HepG2 (cell line): ENCODE results near the gene ING1. TPM values are rescaled to one million over a fixed set of nuclear protein-coding genes. Genes with fewer than 3 reads are reported as not detected.
A peak's percentile ranks its signal among the peaks of the same experiment; 100 is the strongest.

Experiments used
- ELF1 ChIP-seq: sonication (generic); formaldehyde crosslinking; IDR thresholded peaks from 2 replicates; pipeline ENCODE4 v1.4.0; 2020; ENCODE audit warnings: missing genetic modification reagents
- KDM2A ChIP-seq: sonication (generic); formaldehyde crosslinking; IDR thresholded peaks from 2 replicates; pipeline ENCODE4 v1.4.0; 2020; ENCODE audit warnings: low read depth, missing genetic modification reagents, borderline replicate concordance
- SOX13 ChIP-seq, 3 experiments: fragments of 450-650 bp in 1 of 3; sonication (generic) in 1 of 3; formaldehyde crosslinking in 1 of 3; IDR thresholded peaks in 2 of 3; conservative IDR thresholded peaks in 1 of 3; 2 replicates each; pipeline versions ENCODE4 v1.5.0 to v1.6.1; 2016 to 2020; ENCODE audit warnings: antibody characterized with exemption in 1 of 3, mild to moderate bottlenecking in 1 of 3, missing compliant biosample characterization in 1 of 3, missing genetic modification reagents in 1 of 3, moderate library complexity in 1 of 3
- SP140L ChIP-seq: sonication (generic); formaldehyde crosslinking; IDR thresholded peaks from 2 replicates; pipeline ENCODE4 v1.4.0; 2020; ENCODE audit warnings: missing genetic modification reagents, borderline replicate concordance
- USF2 ChIP-seq, 2 experiments: sonication (generic) in 1 of 2; formaldehyde crosslinking in 1 of 2; IDR thresholded peaks; 2 replicates each; pipeline versions ENCODE4 v1.5.1 to v1.6.1; 2011 to 2020; ENCODE audit warnings: borderline replicate concordance in 1 of 2, low read depth in 1 of 2, low read length in 1 of 2, mild to moderate bottlenecking in 1 of 2, missing genetic modification reagents in 1 of 2, moderate library complexity in 1 of 2
- ZBTB38 ChIP-seq: sonication (generic); formaldehyde crosslinking; IDR thresholded peaks from 2 replicates; pipeline ENCODE4 v1.5.1; 2020; ENCODE audit warnings: mild to moderate bottlenecking, missing genetic modification reagents
- ZIK1 ChIP-seq: sonication (generic); formaldehyde crosslinking; IDR thresholded peaks from 2 replicates; pipeline ENCODE4 v1.5.0; 2020; ENCODE audit warnings: mild to moderate bottlenecking, low read depth, missing genetic modification reagents, borderline replicate concordance
- ZSCAN31 ChIP-seq: sonication (generic); formaldehyde crosslinking; IDR thresholded peaks from 2 replicates; pipeline ENCODE4 v1.5.0; 2020; ENCODE audit warnings: low read depth, mild to moderate bottlenecking, missing genetic modification reagents
- polyA plus RNA-seq, 8 experiments: library from polyadenylated mRNA; depleted of rRNA in 3 of 8; stranded (reverse) in 7 of 8; unstranded in 1 of 8; fragments of >200 nt; fragmentation: Illumina TruSeq in 4 of 8; extraction: Trizol in 4 of 8; gene quantifications; 2 replicates each; pipeline versions ENCODE4 v1.2.1 to v1.2.3, GENCODE V29; 2011 to 2016; ENCODE audit warnings: low read depth in 4 of 8, missing spikeins in 1 of 8, mixed read lengths in 1 of 8; ENCODE audit not compliant: insufficient read depth in 1 of 8
- total RNA-seq, 5 experiments: library from RNA; depleted of rRNA; stranded (reverse); fragments of >200 nt; fragmentation: Illumina TruSeq; extraction: Trizol; gene quantifications; 2 replicates each; pipeline ENCODE4 v1.2.3, GENCODE V29; 2016; ENCODE audit warnings: low read depth in 1 of 5
- TF ChIP-seq, protein P1 (sequence below): IDR thresholded peaks from 2 replicates; pipeline ENCODE4 v1.6.1; 2016; ENCODE audit warnings: low read depth, missing genetic modification reagents, missing compliant biosample characterization
- TF ChIP-seq, protein P2 (sequence below): sonication (generic); formaldehyde crosslinking; IDR thresholded peaks from 2 replicates; pipeline ENCODE4 v1.5.0; 2020; ENCODE audit warnings: mild to moderate bottlenecking, missing genetic modification reagents, borderline replicate concordance

ING1 gene
- total and polyA plus RNA-seq, 2 of the 13 experiments (the other 11 are each of a cell fraction or from before 2014, with no cell fraction given): 8.1 to 16.1 TPM

GRCh38 chr13:110714797-110715394 is 1.4 kb downstream of the ING1 start (continued):
- no peak for TF ChIP-seq ZSCAN31 (CRISPR knock-in tag)
- TF ChIP-seq KDM2A (CRISPR knock-in tag): peak; percentile 39; the same call in 1 of the 2 replicates
- TF ChIP-seq ELF1 (CRISPR knock-in tag): no peak
- TF ChIP-seq USF2 (IDR thresholded peaks at IDR 0.05; ENCODE audit: low read depth, low read length): no peak
- no peak for TF ChIP-seq USF2 (CRISPR knock-in tag; IDR thresholded peaks at IDR 0.05; ENCODE audit: borderline replicate concordance)
- TF ChIP-seq ZBTB38: no peak
- no peak; the same call in 1 of the 2 replicates for TF ChIP-seq SOX13 (IDR thresholded peaks at IDR 0.05)
- TF ChIP-seq SOX13 (CRISPR knock-in tag; conservative IDR thresholded peaks at IDR 0.05 in 1 of 2, IDR thresholded peaks at IDR 0.05 in 1 of 2): peak in 1 of 2 experiments; percentile 16; a peak in 1 of 4 replicates
- no peak for TF ChIP-seq ZIK1 (CRISPR knock-in tag)
- TF ChIP-seq SP140L (CRISPR knock-in tag): no peak
- TF ChIP-seq, protein P1, sequence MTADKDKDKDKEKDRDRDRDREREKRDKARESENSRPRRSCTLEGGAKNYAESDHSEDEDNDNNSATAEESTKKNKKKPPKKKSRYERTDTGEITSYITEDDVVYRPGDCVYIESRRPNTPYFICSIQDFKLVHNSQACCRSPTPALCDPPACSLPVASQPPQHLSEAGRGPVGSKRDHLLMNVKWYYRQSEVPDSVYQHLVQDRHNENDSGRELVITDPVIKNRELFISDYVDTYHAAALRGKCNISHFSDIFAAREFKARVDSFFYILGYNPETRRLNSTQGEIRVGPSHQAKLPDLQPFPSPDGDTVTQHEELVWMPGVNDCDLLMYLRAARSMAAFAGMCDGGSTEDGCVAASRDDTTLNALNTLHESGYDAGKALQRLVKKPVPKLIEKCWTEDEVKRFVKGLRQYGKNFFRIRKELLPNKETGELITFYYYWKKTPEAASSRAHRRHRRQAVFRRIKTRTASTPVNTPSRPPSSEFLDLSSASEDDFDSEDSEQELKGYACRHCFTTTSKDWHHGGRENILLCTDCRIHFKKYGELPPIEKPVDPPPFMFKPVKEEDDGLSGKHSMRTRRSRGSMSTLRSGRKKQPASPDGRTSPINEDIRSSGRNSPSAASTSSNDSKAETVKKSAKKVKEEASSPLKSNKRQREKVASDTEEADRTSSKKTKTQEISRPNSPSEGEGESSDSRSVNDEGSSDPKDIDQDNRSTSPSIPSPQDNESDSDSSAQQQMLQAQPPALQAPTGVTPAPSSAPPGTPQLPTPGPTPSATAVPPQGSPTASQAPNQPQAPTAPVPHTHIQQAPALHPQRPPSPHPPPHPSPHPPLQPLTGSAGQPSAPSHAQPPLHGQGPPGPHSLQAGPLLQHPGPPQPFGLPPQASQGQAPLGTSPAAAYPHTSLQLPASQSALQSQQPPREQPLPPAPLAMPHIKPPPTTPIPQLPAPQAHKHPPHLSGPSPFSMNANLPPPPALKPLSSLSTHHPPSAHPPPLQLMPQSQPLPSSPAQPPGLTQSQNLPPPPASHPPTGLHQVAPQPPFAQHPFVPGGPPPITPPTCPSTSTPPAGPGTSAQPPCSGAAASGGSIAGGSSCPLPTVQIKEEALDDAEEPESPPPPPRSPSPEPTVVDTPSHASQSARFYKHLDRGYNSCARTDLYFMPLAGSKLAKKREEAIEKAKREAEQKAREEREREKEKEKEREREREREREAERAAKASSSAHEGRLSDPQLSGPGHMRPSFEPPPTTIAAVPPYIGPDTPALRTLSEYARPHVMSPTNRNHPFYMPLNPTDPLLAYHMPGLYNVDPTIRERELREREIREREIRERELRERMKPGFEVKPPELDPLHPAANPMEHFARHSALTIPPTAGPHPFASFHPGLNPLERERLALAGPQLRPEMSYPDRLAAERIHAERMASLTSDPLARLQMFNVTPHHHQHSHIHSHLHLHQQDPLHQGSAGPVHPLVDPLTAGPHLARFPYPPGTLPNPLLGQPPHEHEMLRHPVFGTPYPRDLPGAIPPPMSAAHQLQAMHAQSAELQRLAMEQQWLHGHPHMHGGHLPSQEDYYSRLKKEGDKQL: no peak
- TF ChIP-seq, protein P2, sequence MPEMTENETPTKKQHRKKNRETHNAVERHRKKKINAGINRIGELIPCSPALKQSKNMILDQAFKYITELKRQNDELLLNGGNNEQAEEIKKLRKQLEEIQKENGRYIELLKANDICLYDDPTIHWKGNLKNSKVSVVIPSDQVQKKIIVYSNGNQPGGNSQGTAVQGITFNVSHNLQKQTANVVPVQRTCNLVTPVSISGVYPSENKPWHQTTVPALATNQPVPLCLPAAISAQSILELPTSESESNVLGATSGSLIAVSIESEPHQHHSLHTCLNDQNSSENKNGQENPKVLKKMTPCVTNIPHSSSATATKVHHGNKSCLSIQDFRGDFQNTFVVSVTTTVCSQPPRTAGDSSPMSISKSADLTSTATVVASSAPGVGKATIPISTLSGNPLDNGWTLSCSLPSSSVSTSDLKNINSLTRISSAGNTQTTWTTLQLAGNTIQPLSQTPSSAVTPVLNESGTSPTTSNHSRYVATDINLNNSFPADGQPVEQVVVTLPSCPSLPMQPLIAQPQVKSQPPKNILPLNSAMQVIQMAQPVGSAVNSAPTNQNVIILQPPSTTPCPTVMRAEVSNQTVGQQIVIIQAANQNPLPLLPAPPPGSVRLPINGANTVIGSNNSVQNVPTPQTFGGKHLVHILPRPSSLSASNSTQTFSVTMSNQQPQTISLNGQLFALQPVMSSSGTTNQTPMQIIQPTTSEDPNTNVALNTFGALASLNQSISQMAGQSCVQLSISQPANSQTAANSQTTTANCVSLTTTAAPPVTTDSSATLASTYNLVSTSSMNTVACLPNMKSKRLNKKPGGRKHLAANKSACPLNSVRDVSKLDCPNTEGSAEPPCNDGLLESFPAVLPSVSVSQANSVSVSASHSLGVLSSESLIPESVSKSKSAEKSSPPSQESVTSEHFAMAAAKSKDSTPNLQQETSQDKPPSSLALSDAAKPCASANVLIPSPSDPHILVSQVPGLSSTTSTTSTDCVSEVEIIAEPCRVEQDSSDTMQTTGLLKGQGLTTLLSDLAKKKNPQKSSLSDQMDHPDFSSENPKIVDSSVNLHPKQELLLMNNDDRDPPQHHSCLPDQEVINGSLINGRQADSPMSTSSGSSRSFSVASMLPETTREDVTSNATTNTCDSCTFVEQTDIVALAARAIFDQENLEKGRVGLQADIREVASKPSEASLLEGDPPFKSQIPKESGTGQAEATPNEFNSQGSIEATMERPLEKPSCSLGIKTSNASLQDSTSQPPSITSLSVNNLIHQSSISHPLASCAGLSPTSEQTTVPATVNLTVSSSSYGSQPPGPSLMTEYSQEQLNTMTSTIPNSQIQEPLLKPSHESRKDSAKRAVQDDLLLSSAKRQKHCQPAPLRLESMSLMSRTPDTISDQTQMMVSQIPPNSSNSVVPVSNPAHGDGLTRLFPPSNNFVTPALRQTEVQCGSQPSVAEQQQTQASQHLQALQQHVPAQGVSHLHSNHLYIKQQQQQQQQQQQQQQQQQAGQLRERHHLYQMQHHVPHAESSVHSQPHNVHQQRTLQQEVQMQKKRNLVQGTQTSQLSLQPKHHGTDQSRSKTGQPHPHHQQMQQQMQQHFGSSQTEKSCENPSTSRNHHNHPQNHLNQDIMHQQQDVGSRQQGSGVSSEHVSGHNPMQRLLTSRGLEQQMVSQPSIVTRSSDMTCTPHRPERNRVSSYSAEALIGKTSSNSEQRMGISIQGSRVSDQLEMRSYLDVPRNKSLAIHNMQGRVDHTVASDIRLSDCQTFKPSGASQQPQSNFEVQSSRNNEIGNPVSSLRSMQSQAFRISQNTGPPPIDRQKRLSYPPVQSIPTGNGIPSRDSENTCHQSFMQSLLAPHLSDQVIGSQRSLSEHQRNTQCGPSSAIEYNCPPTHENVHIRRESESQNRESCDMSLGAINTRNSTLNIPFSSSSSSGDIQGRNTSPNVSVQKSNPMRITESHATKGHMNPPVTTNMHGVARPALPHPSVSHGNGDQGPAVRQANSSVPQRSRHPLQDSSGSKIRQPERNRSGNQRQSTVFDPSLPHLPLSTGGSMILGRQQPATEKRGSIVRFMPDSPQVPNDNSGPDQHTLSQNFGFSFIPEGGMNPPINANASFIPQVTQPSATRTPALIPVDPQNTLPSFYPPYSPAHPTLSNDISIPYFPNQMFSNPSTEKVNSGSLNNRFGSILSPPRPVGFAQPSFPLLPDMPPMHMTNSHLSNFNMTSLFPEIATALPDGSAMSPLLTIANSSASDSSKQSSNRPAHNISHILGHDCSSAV (CRISPR knock-in tag): no peak
